ENCODE data around the gene CAPRIN1.

DNA sequence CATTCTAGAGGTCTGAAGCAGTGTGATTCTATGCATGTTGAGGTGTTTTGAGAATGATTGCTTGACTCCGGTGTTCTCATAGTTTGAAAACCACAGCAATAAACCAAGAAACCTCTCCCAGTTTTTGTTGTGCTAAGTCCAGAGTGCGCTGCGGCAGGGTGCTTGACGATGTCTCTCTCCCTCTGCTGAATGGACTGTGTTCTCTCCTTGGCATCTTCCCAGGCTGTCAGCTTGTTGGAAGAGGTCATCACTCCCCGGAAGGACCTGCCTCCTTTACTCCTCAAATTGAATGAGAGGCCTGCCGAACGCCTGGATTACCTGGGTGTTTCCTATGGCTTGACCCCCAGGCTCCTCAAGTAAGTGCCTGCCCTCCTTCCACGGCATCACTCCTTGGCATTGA lies 84.9 kb downstream of the CAPRIN1 start:
- TF ChIP-seq EZH2phosphoT487 (IDR thresholded peaks at IDR 0.05; ENCODE audit: insufficient read depth, low read depth) (no peak), EZH2 (IDR thresholded peaks at IDR 0.05; ENCODE audit: insufficient read depth, poor library complexity, severe bottlenecking) (no peak)
